Measurements from ENCODE around the gene A4GALT. TPM values are rescaled to one million over a fixed set of nuclear protein-coding genes. Genes with fewer than 3 reads are reported as not detected.

Gene A4GALT
- total RNA-seq, 1 experiment from 2014 or later = 22.1 TPM

DNA sequence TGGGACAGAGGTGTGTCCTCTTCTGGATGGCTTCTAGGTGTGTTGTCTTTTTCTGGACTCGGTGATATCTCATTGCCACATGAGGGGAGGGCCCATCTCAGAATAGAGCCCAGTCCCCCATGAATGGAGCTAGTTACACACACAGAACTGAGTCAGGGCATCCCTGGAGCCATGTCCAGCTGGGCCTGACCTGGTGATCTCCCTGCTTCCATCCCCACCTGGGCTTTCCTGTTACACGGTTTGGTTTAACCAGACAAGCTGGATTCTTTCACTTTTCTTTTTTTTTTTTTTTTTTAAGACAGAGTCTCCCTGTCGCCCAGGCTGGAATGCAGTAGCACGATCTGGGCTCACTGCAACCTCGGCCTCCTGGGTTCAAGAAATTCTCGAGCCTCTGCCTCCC lies 6.1 kb upstream of the A4GALT start:
- H3K9me3 Mint-ChIP-seq = no peaks in the 10 kb centered on the region
- no peaks in the 10 kb centered on the region for H3K36me3 Mint-ChIP-seq
- TF ChIP-seq TCF7 (CRISPR knock-in tag; IDR thresholded peaks at IDR 0.05; ENCODE audit: low read depth) (no peak), NFE2L1 (CRISPR knock-in tag; IDR thresholded peaks at IDR 0.05) (no peak), MXD4 (CRISPR knock-in tag; IDR thresholded peaks at IDR 0.05; ENCODE audit: borderline replicate concordance) (no peak), SMAD3 (CRISPR knock-in tag; IDR thresholded peaks at IDR 0.05; ENCODE audit: borderline replicate concordance) (no peak), ZNF396 (CRISPR knock-in tag; IDR thresholded peaks at IDR 0.05; ENCODE audit: borderline replicate concordance) (no peak), CREB1 (CRISPR knock-in tag; IDR thresholded peaks at IDR 0.05) (no peak), ZNF263 (CRISPR knock-in tag; IDR thresholded peaks at IDR 0.05; ENCODE audit: low read depth) (no peak), FOXJ3 (CRISPR knock-in tag; IDR thresholded peaks at IDR 0.05; ENCODE audit: borderline replicate concordance) (no peak), JUN (CRISPR knock-in tag; IDR thresholded peaks at IDR 0.05) (no peak), RORB (CRISPR knock-in tag; IDR thresholded peaks at IDR 0.05) (no peak), ESRRA (CRISPR knock-in tag; IDR thresholded peaks at IDR 0.05; ENCODE audit: borderline replicate concordance) (no peak)
- TF ChIP-seq, protein P1, sequence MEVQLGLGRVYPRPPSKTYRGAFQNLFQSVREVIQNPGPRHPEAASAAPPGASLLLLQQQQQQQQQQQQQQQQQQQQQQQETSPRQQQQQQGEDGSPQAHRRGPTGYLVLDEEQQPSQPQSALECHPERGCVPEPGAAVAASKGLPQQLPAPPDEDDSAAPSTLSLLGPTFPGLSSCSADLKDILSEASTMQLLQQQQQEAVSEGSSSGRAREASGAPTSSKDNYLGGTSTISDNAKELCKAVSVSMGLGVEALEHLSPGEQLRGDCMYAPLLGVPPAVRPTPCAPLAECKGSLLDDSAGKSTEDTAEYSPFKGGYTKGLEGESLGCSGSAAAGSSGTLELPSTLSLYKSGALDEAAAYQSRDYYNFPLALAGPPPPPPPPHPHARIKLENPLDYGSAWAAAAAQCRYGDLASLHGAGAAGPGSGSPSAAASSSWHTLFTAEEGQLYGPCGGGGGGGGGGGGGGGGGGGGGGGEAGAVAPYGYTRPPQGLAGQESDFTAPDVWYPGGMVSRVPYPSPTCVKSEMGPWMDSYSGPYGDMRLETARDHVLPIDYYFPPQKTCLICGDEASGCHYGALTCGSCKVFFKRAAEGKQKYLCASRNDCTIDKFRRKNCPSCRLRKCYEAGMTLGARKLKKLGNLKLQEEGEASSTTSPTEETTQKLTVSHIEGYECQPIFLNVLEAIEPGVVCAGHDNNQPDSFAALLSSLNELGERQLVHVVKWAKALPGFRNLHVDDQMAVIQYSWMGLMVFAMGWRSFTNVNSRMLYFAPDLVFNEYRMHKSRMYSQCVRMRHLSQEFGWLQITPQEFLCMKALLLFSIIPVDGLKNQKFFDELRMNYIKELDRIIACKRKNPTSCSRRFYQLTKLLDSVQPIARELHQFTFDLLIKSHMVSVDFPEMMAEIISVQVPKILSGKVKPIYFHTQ (CRISPR knock-in tag; IDR thresholded peaks at IDR 0.05) = no peak
- TF ChIP-seq, protein P2, sequence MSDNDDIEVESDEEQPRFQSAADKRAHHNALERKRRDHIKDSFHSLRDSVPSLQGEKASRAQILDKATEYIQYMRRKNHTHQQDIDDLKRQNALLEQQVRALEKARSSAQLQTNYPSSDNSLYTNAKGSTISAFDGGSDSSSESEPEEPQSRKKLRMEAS (CRISPR knock-in tag; IDR thresholded peaks at IDR 0.05) = no peak
- TF ChIP-seq, protein P3, sequence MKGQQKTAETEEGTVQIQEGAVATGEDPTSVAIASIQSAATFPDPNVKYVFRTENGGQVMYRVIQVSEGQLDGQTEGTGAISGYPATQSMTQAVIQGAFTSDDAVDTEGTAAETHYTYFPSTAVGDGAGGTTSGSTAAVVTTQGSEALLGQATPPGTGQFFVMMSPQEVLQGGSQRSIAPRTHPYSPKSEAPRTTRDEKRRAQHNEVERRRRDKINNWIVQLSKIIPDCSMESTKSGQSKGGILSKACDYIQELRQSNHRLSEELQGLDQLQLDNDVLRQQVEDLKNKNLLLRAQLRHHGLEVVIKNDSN (CRISPR knock-in tag; IDR thresholded peaks at IDR 0.05) = no peak
- TF ChIP-seq, protein P4, sequence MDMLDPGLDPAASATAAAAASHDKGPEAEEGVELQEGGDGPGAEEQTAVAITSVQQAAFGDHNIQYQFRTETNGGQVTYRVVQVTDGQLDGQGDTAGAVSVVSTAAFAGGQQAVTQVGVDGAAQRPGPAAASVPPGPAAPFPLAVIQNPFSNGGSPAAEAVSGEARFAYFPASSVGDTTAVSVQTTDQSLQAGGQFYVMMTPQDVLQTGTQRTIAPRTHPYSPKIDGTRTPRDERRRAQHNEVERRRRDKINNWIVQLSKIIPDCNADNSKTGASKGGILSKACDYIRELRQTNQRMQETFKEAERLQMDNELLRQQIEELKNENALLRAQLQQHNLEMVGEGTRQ (CRISPR knock-in tag; IDR thresholded peaks at IDR 0.05) = no peak
- TF ChIP-seq, protein P5, sequence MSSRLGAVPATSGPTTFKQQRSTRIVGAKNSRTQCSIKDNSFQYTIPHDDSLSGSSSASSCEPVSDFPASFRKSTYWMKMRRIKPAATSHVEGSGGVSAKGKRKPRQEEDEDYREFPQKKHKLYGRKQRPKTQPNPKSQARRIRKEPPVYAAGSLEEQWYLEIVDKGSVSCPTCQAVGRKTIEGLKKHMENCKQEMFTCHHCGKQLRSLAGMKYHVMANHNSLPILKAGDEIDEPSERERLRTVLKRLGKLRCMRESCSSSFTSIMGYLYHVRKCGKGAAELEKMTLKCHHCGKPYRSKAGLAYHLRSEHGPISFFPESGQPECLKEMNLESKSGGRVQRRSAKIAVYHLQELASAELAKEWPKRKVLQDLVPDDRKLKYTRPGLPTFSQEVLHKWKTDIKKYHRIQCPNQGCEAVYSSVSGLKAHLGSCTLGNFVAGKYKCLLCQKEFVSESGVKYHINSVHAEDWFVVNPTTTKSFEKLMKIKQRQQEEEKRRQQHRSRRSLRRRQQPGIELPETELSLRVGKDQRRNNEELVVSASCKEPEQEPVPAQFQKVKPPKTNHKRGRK (CRISPR knock-in tag; IDR thresholded peaks at IDR 0.05; ENCODE audit: borderline replicate concordance) = no peak
- TF ChIP-seq, protein P6, sequence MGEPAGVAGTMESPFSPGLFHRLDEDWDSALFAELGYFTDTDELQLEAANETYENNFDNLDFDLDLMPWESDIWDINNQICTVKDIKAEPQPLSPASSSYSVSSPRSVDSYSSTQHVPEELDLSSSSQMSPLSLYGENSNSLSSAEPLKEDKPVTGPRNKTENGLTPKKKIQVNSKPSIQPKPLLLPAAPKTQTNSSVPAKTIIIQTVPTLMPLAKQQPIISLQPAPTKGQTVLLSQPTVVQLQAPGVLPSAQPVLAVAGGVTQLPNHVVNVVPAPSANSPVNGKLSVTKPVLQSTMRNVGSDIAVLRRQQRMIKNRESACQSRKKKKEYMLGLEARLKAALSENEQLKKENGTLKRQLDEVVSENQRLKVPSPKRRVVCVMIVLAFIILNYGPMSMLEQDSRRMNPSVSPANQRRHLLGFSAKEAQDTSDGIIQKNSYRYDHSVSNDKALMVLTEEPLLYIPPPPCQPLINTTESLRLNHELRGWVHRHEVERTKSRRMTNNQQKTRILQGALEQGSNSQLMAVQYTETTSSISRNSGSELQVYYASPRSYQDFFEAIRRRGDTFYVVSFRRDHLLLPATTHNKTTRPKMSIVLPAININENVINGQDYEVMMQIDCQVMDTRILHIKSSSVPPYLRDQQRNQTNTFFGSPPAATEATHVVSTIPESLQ (CRISPR knock-in tag; IDR thresholded peaks at IDR 0.05) = no peak
- peaks cover 9% of the 10 kb centered on the region for H3K4me1 Mint-ChIP-seq
- ChIA-PET CTCF (interaction anchor here (1.5 kb wide), 1 partner anchor 22 kb away, joined by 5 read pairs; no protein-coding TSS in a partner anchor), POLR2A (no interaction called here)
- no peak for ATAC-seq
- peaks cover 20% of the 10 kb centered on the region for H3K27me3 Mint-ChIP-seq (ENCODE audit: low read depth)
- no peak overlapping the region for H3K4me3 Mint-ChIP-seq
- DNase-seq (ENCODE audit: low spot score) = no peak
- no peak overlapping the region for H3K27ac Mint-ChIP-seq

Measured in WTC11 (cell line).